ENCODE data around the gene ST13. TPM values are rescaled to one million over a fixed set of nuclear protein-coding genes. Genes with fewer than 3 reads are reported as not detected.

ST13 gene
- total and polyA plus RNA-seq, 8 donors: 30.4 to 142 (median 95.7) TPM

- no peak for TF ChIP-seq CTCF (IDR thresholded peaks at IDR 0.05)
- peak overlapping the region; percentile 55 to 71 (median 66) for H3K4me3 ChIP-seq
- peak overlapping the region; percentile 93 to 99 (median 98) for H3K27ac ChIP-seq
- intact Hi-C loops (cut with DNase I): no loop called here
- no peaks in the 10 kb centered on the region for H3K9me3 ChIP-seq
- WGBS, 2 donors: 1 to 2% methylated on average over 18 of the region's 18 CpGs
- ATAC-seq (no peak), FAIRE-seq (no peak), DNase-seq (no peak)
- no peaks in the 10 kb centered on the region for H3K27me3 ChIP-seq
- H3K36me3 ChIP-seq: no peaks in the 10 kb centered on the region
- peaks cover 19 to 44% (median 31%) of the 10 kb centered on the region in 3 donors for H3K4me1 ChIP-seq
Measured at GRCh38 chr22:40857309-40857855, 943 bp upstream of the ST13 start.

GRCh38 chr22:40855979-40856512, 393 bp downstream of the ST13 start:
- Histone ChIP-seq H3K27ac (peak overlapping the region; percentile 93 to 99 (median 98)), H3K9me3 (no peaks in the 10 kb centered on the region), H3K4me3 (peak overlapping the region; percentile 55 to 71 (median 62)), H3K27me3 (no peaks in the 10 kb centered on the region), H3K36me3 (no peaks in the 10 kb centered on the region), H3K4me1 (peaks cover 19 to 47% (median 35%) of the 10 kb centered on the region in 3 donors)
- DNase-seq (peak in 2 of 6 donors; percentile 48 to 71), ATAC-seq (peak; percentile 11 to 31 (median 30)), FAIRE-seq (no peak)
- intact Hi-C loops (cut with DNase I): no loop called here
- no peak for TF ChIP-seq CTCF (IDR thresholded peaks at IDR 0.05)
- 0% methylated on average over 25 to 29 of the region's 29 CpGs for WGBS, 2 donors

- ATAC-seq (no peak), FAIRE-seq (no peak), DNase-seq (no peak)
- WGBS, 2 donors: 28 to 32% methylated on average over 20 of the region's 20 CpGs
- Histone ChIP-seq H3K36me3 (no peaks in the 10 kb centered on the region), H3K4me1 (peaks cover 19 to 47% (median 35%) of the 10 kb centered on the region in 3 donors), H3K27me3 (no peaks in the 10 kb centered on the region), H3K27ac (peak overlapping the region; percentile 93 to 99 (median 98)), H3K4me3 (peak overlapping the region; percentile 55 to 71 (median 62)), H3K9me3 (no peaks in the 10 kb centered on the region)
- TF ChIP-seq CTCF (IDR thresholded peaks at IDR 0.05): no peak
- intact Hi-C loops (cut with DNase I): no loop called here
Measured at GRCh38 chr22:40855071-40855978, 1.1 kb downstream of the ST13 start.

GRCh38 chr22:40853961-40854360, 2.5 kb downstream of the ST13 start:
- intact Hi-C loops (cut with DNase I): no loop called here
- Histone ChIP-seq H3K9me3 (no peaks in the 10 kb centered on the region), H3K4me1 (peaks cover 14 to 46% (median 35%) of the 10 kb centered on the region in 3 donors), H3K27ac (peak overlapping the region in 1 of 4 donors; percentile 24), H3K4me3 (peak overlapping the region in 1 of 4 donors; percentile 64), H3K27me3 (no peaks in the 10 kb centered on the region), H3K36me3 (no peaks in the 10 kb centered on the region)
- 21 to 27% methylated on average over 3 of the region's 3 CpGs for WGBS, 2 donors
- no peak for ATAC-seq
- no peak for TF ChIP-seq CTCF (IDR thresholded peaks at IDR 0.05)
- no peak for DNase-seq
- FAIRE-seq: no peak

All from pancreas (tissue), 10 donors.